WI38 (cell line): ENCODE results near the gene KRT72.

Experiments used
- H3K4me3 ChIP-seq: 2 replicates; pipeline ENCODE4 v1.5.1; 2011; ENCODE audit warnings: low read depth, mild to moderate bottlenecking, control low read depth, low read length
- TF ChIP-seq, protein P1 (sequence below): IDR thresholded peaks from 2 replicates; pipeline ENCODE4 v1.5.1; 2012; ENCODE audit warnings: low read depth, mild to moderate bottlenecking, control low read depth, low read length

Gene KRT72

DNA sequence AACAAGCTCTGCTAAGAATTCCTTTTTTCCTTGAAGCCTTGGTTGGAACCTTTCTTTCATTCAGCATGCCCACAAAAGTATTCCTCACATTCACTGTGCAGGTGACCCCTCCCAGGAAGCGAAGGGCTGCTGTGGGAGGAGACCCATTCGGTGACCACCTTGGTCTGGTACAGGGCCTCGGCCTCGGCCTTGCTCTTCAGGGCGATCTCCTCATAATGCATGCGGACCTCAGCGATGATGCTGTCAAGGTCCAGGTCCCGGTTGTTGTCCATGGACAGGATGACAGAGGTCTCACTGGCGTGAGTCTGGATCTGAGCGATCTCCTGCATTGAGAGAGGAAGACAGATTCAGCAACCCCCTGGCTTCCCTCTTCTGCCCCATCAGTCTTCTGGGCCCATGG, 30.8 kb downstream of the KRT72 start:
- no peak overlapping the region for H3K4me3 ChIP-seq
- TF ChIP-seq, protein P1, sequence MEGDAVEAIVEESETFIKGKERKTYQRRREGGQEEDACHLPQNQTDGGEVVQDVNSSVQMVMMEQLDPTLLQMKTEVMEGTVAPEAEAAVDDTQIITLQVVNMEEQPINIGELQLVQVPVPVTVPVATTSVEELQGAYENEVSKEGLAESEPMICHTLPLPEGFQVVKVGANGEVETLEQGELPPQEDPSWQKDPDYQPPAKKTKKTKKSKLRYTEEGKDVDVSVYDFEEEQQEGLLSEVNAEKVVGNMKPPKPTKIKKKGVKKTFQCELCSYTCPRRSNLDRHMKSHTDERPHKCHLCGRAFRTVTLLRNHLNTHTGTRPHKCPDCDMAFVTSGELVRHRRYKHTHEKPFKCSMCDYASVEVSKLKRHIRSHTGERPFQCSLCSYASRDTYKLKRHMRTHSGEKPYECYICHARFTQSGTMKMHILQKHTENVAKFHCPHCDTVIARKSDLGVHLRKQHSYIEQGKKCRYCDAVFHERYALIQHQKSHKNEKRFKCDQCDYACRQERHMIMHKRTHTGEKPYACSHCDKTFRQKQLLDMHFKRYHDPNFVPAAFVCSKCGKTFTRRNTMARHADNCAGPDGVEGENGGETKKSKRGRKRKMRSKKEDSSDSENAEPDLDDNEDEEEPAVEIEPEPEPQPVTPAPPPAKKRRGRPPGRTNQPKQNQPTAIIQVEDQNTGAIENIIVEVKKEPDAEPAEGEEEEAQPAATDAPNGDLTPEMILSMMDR = no peak

DNA sequence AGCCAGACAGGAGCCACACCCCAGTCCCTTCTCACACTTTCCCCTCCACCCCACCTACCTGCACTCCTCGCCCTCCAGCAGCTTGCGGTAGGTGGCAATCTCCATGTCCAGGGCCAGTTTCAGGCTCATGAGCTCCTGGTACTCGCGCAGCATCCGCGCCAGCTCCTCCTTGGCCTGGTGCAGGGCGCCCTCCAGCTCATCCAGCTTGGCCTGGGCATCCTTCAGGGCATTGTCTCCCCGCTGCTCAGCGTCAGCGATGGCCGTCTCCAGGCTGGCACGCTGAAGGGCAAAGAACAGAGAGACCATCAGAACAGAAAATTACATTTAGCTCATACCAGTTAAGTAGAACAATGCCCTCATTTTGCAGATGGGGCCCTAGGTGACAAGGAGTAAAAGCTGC, 33.2 kb downstream of the KRT72 start:
- H3K4me3 ChIP-seq = no peak overlapping the region
- TF ChIP-seq, protein P1 = no peak

DNA sequence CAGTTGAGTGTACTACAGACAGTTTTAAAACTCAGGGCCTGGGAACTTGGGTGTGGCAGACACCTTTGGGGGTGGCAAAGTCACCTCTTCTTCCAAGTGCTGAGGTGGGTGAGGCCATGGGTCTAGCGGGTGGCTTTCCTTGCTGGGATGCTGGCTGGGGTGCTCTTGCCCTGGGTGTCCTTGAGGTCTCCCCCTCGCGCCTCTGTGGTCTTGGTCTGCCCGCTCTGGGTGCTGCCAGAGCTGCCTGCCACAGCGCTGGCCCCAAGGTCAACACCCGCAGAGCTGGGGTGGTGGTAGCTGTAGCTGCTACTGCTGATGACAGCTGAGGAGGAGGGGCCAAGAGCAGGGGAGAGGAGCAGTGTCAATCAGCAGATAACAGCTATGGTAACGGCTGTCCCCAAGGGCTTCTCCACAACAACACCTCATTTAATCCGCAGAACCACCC, 34.4 kb downstream of the KRT72 start:
- no peak overlapping the region for H3K4me3 ChIP-seq
- TF ChIP-seq, protein P1 = no peak

DNA sequence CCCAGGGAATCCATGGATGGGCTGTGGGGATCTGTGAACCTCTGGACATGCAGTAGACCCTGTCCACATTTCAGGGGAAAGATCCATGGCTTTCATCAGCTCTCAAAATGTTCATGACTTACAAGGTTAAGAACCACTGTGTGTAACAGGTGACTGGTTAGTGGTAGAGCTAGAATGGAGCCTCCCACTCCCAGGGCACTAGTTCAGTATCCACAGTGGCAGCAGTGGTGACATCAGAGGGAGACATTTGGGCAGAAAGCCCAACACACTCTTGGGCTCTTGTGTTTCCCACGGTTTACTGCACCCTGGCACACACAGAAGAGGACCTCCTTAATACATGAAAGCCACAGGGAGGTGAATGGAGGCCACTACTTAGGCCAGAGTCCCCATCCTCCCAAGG, 36.7 kb downstream of the KRT72 start:
- TF ChIP-seq, protein P1 = no peak
- no peak overlapping the region for H3K4me3 ChIP-seq

DNA sequence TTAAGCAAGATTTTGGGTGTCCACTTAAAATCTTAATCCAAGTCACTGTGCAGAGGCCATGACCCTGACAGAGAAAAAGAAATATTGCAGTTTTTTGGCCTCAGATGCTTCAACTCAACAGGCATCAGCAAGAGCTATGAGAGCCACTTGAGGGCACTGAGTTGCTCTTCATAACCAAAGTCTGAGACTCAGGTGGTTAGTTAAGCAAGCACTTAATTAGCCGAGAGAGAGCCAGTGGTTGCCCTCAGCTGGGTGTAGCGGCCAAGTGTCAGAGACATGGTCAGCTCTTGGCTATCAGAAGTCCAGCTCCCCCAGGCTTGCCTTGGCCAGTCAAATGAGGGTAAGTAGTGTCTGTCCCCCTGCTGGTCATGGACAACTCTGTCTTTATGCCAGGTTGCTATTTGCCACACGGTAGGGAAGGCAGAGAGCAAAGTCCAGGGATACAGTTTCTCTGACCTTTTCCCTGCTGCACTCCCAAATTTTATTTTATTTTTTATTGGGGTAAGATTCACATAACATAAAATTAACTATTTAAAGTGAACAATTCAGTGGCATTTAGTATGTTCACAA, 39.3 kb downstream of the KRT72 start:
- H3K4me3 ChIP-seq = no peak overlapping the region
- TF ChIP-seq, protein P1 = no peak

DNA sequence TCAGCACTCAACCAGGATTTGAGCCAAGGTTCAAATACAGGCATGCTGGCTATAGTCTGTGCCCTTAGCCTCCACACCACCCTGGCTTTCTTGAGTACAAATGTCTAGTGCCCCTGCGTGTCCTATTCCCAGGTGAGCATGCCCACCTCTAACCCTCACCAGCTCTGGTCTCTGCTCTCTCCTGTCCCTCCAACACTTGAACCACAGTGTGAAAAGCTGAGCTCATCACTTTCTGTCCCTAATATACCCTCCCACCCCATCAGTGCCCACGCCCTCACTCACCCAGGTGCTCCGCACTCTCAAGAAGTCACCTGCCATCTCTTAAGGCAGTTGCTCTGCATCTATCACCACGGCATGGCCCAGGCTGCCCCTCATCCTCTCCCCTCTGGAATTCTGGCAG, 41.3 kb downstream of the KRT72 start:
- H3K4me3 ChIP-seq = no peak overlapping the region
- TF ChIP-seq, protein P1 = no peak

DNA sequence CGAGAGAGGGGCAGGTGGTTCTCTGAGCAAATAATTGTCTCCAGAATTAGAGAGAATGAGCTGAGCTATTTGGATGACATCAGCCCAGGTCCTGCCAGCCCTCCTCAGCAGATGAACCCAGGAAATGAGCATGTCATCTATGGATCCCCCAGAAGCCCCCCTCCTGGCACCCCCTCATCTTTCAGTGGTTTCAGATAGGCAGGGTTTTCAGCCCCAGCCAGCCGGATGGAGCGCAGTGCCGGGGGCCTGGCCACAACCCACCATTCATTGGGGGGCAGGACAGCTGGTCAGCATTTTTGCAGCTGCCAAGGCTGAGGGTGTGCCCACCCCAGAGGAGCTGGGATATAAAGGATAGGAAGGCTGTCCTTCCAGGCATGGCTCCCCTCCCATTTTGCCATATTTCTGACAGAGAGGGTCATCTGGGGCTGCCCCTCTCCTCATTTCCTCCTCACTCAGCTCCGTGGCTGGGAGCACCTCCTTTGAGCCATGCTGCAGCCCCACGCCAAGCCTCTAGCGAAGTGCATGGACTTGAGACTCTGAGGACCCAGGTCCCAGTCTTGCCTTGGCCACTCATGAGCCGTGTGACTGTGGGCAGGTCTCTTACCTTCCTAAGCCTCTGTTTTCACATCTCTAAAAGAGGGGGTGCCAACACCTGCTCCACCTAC, 42.4 kb downstream of the KRT72 start:
- TF ChIP-seq, protein P1 = no peak
- H3K4me3 ChIP-seq = no peak overlapping the region
